Adipose tissue (tissue), 3 donors: ENCODE measurements around the gene FA2H. TPM values are rescaled to one million over a fixed set of nuclear protein-coding genes. Genes with fewer than 3 reads are reported as not detected.
"Not testable (repeated sequence)": the region's sequence is repeated elsewhere in the genome, so short reads cannot be mapped to it uniquely, and the experiment has no call there.

Source experiments
- H3K27ac ChIP-seq: one replicate; pipeline ENCODE4 v1.5.1; 2013; ENCODE audit warnings: low read depth, low read length
- WGBS, 3 donors: extraction: QIAGEN DNeasy Blood & Tissue Kit; methylation state at CpG; one replicate each; pipeline ENCODE4 v1.1.7; 2013; 5-methylcytosine and 5-hydroxymethylcytosine counted together
- polyA plus RNA-seq, 3 donors: library from polyadenylated mRNA; stranded (reverse); fragments of 200-250 nt; gene quantifications; one replicate each; pipeline ENCODE4 v1.2.3, GENCODE V29; 2013
- donor health status: healthy with polysubstance abuse.
- donor health status: Bipolar disorder and iron deficiency.
- donor health status: healthy.

Gene FA2H
- polyA plus RNA-seq, 3 donors: 1.0 to 4.0 (median 2.8) TPM

- WGBS, 3 donors: 87 to 88% (median 87%) methylated on average over 10 of the region's 10 CpGs
- no peak overlapping the region for H3K27ac ChIP-seq
Measured at GRCh38 chr16:74713876-74714275, 60.7 kb downstream of the FA2H start.

- no peak overlapping the region for H3K27ac ChIP-seq
- WGBS, 3 donors: 68 to 73% (median 72%) methylated on average over 9 to 10 of the region's 10 CpGs
Measured at GRCh38 chr16:74713325-74713724, 61.3 kb downstream of the FA2H start.

- H3K27ac ChIP-seq: no peak overlapping the region
- 92 to 95% (median 93%) methylated on average over 12 of the region's 12 CpGs for WGBS, 3 donors
Measured at GRCh38 chr16:74711938-74712337, 62.7 kb downstream of the FA2H start.

GRCh38 chr16:74710401-74710800 is 64.2 kb downstream of the FA2H start:
- no peak overlapping the region for H3K27ac ChIP-seq
- WGBS, 3 donors: 95 to 97% (median 97%) methylated on average over 8 of the region's 8 CpGs

- WGBS, 3 donors: 0 to 1% (median 0%) methylated on average over 6 of the region's 6 CpGs
- H3K27ac ChIP-seq: no peak overlapping the region
Measured at GRCh38 chr16:74709441-74709877, 65.2 kb downstream of the FA2H start.

GRCh38 chr16:74700438-74701225 is 74.0 kb downstream of the FA2H start, which contains the start of gene MLKL:
Gene MLKL (minus strand): TSS chr16:74700862. CDS start chr16:74695757, 5,105 bp downstream.
- H3K27ac ChIP-seq: peak within 1 kb of the TSS; percentile 97
- 1 to 2% (median 1%) methylated on average over 33 to 35 of the region's 35 CpGs for WGBS, 3 donors

GRCh38 chr16:74700116-74700437 is 74.5 kb downstream of the FA2H start:
- peak overlapping the region; percentile 97 for H3K27ac ChIP-seq
- WGBS, 3 donors: 1% methylated on average over 16 of the region's 16 CpGs

- WGBS, 3 donors: 48 to 70% (median 61%) methylated on average over 4 of the region's 4 CpGs
- no peak overlapping the region for H3K27ac ChIP-seq
Measured at GRCh38 chr16:74699666-74700065, 75.0 kb downstream of the FA2H start.

- H3K27ac ChIP-seq: no peak overlapping the region
- WGBS, 3 donors: 30 to 59% (median 51%) methylated on average over 4 of the region's 4 CpGs
Measured at GRCh38 chr16:74698222-74698621, 76.4 kb downstream of the FA2H start.

GRCh38 chr16:74695450-74696422 is 78.9 kb downstream of the FA2H start:
- no peak overlapping the region for H3K27ac ChIP-seq
- 44 to 52% (median 47%) methylated on average over 19 of the region's 19 CpGs for WGBS, 3 donors

GRCh38 chr16:74691093-74691855 is 83.3 kb downstream of the FA2H start:
- 80 to 88% (median 83%) methylated on average over 10 of the region's 10 CpGs for WGBS, 3 donors
- H3K27ac ChIP-seq: no peak overlapping the region

GRCh38 chr16:74682556-74682955 is 92.1 kb downstream of the FA2H start:
- no peak overlapping the region for H3K27ac ChIP-seq
- WGBS, 3 donors: 81 to 88% (median 86%) methylated on average over 11 of the region's 11 CpGs

- WGBS, 3 donors: 86 to 96% (median 94%) methylated on average over 6 of the region's 6 CpGs
- H3K27ac ChIP-seq: no peak overlapping the region
Measured at GRCh38 chr16:74680681-74681080, 93.9 kb downstream of the FA2H start.

GRCh38 chr16:74679983-74680382 is 94.6 kb downstream of the FA2H start:
- 25 to 52% (median 42%) methylated on average over 2 of the region's 2 CpGs for WGBS, 3 donors
- no peak overlapping the region for H3K27ac ChIP-seq

- no peak overlapping the region for H3K27ac ChIP-seq
- 91 to 99% (median 98%) methylated on average over 4 of the region's 4 CpGs for WGBS, 3 donors
Measured at GRCh38 chr16:74677868-74678267, 96.8 kb downstream of the FA2H start.

- H3K27ac ChIP-seq: no peak overlapping the region
- WGBS, 3 donors: 87 to 90% (median 88%) methylated on average over 3 of the region's 3 CpGs
Measured at GRCh38 chr16:74673876-74674275, 100.7 kb downstream of the FA2H start.

GRCh38 chr16:74668877-74669276 is 105.7 kb downstream of the FA2H start:
- H3K27ac ChIP-seq: not testable (repeated sequence)
- 95 to 99% (median 97%) methylated on average over 10 of the region's 10 CpGs for WGBS, 3 donors

GRCh38 chr16:74667255-74667700 is 107.3 kb downstream of the FA2H start:
- WGBS, 3 donors: 0 to 1% (median 1%) methylated on average over 23 of the region's 23 CpGs
- no peak overlapping the region for H3K27ac ChIP-seq
